ENCODE measurements around the gene DCAF12. TPM values are rescaled to one million over a fixed set of nuclear protein-coding genes. Genes with fewer than 3 reads are reported as not detected.

DCAF12 gene
- total RNA-seq, 2 donors from 2014 or later = 35.0 to 37.0 TPM

DNA sequence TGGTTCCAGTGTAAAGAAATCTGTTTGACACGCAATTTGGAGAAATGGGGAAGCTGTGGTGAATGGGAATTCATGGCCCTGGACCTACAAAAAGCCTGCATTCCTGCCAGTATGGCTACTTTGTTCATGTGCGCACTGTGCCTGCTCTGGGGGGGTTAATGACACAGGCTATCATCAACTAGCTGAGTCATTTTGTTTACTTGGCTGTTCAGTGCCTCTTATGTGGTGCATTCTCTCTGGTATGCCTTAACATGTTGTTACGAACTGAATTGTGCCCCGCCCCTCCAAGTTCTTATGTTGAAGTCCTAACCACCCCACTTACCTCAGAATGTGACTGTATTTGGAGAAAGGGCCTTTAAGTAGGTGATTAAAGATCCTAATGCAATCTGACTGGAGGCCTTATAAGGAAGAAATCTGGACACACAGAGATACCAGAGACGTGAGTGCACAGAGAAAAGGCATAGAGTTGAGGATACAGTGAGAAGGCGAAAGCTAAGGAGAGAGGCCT lies 31.9 kb upstream of the DCAF12 start:
- H3K27me3 Mint-ChIP-seq (ENCODE audit: insufficient read depth) = no peaks in the 10 kb centered on the region
- TF ChIP-seq, protein P1, sequence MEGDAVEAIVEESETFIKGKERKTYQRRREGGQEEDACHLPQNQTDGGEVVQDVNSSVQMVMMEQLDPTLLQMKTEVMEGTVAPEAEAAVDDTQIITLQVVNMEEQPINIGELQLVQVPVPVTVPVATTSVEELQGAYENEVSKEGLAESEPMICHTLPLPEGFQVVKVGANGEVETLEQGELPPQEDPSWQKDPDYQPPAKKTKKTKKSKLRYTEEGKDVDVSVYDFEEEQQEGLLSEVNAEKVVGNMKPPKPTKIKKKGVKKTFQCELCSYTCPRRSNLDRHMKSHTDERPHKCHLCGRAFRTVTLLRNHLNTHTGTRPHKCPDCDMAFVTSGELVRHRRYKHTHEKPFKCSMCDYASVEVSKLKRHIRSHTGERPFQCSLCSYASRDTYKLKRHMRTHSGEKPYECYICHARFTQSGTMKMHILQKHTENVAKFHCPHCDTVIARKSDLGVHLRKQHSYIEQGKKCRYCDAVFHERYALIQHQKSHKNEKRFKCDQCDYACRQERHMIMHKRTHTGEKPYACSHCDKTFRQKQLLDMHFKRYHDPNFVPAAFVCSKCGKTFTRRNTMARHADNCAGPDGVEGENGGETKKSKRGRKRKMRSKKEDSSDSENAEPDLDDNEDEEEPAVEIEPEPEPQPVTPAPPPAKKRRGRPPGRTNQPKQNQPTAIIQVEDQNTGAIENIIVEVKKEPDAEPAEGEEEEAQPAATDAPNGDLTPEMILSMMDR (conservative IDR thresholded peaks at IDR 0.05) = no peak
- H3K4me1 Mint-ChIP-seq = peaks cover 2% of the 10 kb centered on the region
- Histone ChIP-seq H3K36me3 (ENCODE audit: control insufficient read depth, insufficient read depth, low read length) (no peaks in the 10 kb centered on the region), H3K9ac (ENCODE audit: extremely low read depth, low read length, poor library complexity, severe bottlenecking) (no peak overlapping the region), H3K27me3 (ENCODE audit: control insufficient read depth, insufficient read depth, low read length, poor library complexity, severe bottlenecking) (no peaks in the 10 kb centered on the region), H3K4me1 (ENCODE audit: control insufficient read depth, insufficient read depth, low read length) (peaks cover 2% of the 10 kb centered on the region), H3K4me3 (ENCODE audit: low read length) (no peak overlapping the region), H3K27ac (ENCODE audit: low read depth, low read length) (no peak overlapping the region), H3K9me3 (ENCODE audit: control insufficient read depth, low read length) (no peaks in the 10 kb centered on the region)
- H3K9me3 Mint-ChIP-seq = no peaks in the 10 kb centered on the region
- H3K4me3 Mint-ChIP-seq = no peak overlapping the region
- no peak overlapping the region for H3K27ac Mint-ChIP-seq
- no peaks in the 10 kb centered on the region for H3K36me3 Mint-ChIP-seq (ENCODE audit: low read depth)
- DNase-seq = no peak
- WGBS, 2 experiments (ENCODE audit: insufficient coverage in 1 of 2, insufficient read length in 1 of 2) = 84 to 89% methylated on average over 4 to 6 of the region's 6 CpGs

DNA sequence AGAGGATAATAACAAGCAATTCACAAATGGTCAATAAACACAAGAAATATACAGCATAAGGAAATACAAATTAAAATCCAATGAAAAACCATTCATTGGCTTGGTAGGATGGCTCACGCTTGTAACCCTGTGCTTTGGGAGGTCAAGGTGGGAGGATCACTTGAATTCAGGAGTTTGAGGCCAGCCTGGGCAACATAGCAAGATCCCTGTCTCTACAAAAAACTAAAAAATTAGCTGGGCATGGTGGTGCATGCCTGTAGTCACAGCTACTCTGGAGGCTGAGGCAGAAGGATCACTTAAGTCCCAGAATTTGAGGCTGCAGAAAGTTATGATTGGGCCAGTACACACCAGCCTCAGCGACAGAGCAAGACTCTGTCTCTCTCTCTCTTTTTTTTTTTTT lies 31.4 kb upstream of the DCAF12 start:
- H3K27ac Mint-ChIP-seq = no peak overlapping the region
- Histone ChIP-seq H3K9me3 (ENCODE audit: control insufficient read depth, low read length) (no peaks in the 10 kb centered on the region), H3K27ac (ENCODE audit: low read depth, low read length) (no peak overlapping the region)

DNA sequence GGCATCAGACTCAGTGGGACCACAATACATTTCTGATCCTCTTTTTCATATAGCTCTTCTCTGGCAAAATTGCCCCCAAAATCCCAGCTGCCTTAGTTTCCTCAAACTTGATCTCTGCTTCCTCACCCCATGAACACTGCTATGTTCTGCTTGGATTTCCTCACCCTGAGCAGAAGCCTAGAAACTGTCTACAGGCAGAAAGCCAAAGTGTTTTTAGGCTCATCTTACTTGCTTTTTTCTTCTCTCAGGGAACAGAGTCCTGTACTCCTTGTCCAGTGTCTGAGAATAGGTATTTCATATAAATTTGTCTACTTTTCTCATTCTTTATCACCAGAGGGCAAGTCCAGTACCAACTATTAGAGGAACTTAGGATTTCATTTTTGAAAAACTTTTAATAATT lies 30.8 kb upstream of the DCAF12 start:
- no peaks in the 10 kb centered on the region for H3K36me3 ChIP-seq (ENCODE audit: control insufficient read depth, insufficient read depth, low read length)
- no peak overlapping the region for H3K4me3 Mint-ChIP-seq
- H3K9me3 ChIP-seq (ENCODE audit: control insufficient read depth, low read length) = no peaks in the 10 kb centered on the region
- H3K9me3 Mint-ChIP-seq = no peaks in the 10 kb centered on the region
- no peak overlapping the region for H3K9ac ChIP-seq (ENCODE audit: extremely low read depth, low read length, poor library complexity, severe bottlenecking)
- H3K27me3 Mint-ChIP-seq (ENCODE audit: insufficient read depth) = no peaks in the 10 kb centered on the region
- H3K27me3 ChIP-seq (ENCODE audit: control insufficient read depth, insufficient read depth, low read length, poor library complexity, severe bottlenecking) = no peaks in the 10 kb centered on the region
- no peak overlapping the region for H3K4me3 ChIP-seq (ENCODE audit: low read length)
- TF ChIP-seq, protein P1 (conservative IDR thresholded peaks at IDR 0.05) = no peak
- peaks cover 2% of the 10 kb centered on the region for H3K4me1 ChIP-seq (ENCODE audit: control insufficient read depth, insufficient read depth, low read length)
- no peak overlapping the region for H3K27ac ChIP-seq (ENCODE audit: low read depth, low read length)
- H3K27ac Mint-ChIP-seq = no peak overlapping the region
- H3K36me3 Mint-ChIP-seq (ENCODE audit: low read depth) = no peaks in the 10 kb centered on the region
- peaks cover 2% of the 10 kb centered on the region for H3K4me1 Mint-ChIP-seq
- DNase-seq = no peak

More for the DNA sequence above, 31.4 kb upstream of the DCAF12 start:
- 83 to 96% methylated on average over 1 to 2 of the region's 2 CpGs for WGBS, 2 experiments (ENCODE audit: insufficient coverage in 1 of 2, insufficient read length in 1 of 2)
- Histone ChIP-seq H3K4me1 (ENCODE audit: control insufficient read depth, insufficient read depth, low read length) (peaks cover 2% of the 10 kb centered on the region), H3K4me3 (ENCODE audit: low read length) (no peak overlapping the region), H3K36me3 (ENCODE audit: control insufficient read depth, insufficient read depth, low read length) (no peaks in the 10 kb centered on the region), H3K9ac (ENCODE audit: extremely low read depth, low read length, poor library complexity, severe bottlenecking) (no peak overlapping the region), H3K27me3 (ENCODE audit: control insufficient read depth, insufficient read depth, low read length, poor library complexity, severe bottlenecking) (no peaks in the 10 kb centered on the region)
- DNase-seq = no peak
- TF ChIP-seq, protein P1 (conservative IDR thresholded peaks at IDR 0.05) = no peak
- Mint-ChIP-seq H3K27me3 (ENCODE audit: insufficient read depth) (no peaks in the 10 kb centered on the region), H3K9me3 (no peaks in the 10 kb centered on the region), H3K36me3 (ENCODE audit: low read depth) (no peaks in the 10 kb centered on the region), H3K4me1 (peaks cover 2% of the 10 kb centered on the region), H3K4me3 (no peak overlapping the region)
